Vagina (tissue), 2 donors: ENCODE results near the gene CCNJ. TPM values are rescaled to one million over a fixed set of nuclear protein-coding genes. Genes with fewer than 3 reads are reported as not detected.

Experiments used
- DNase-seq, 2 donors: peaks; one replicate each; pipeline ENCODE4 v3.0.0-alpha.2; 2017; ENCODE audit errors: extremely low spot score in 2 of 2
- H3K27ac ChIP-seq: fragments of 200-600 bp; sonication (generic); one replicate; pipeline ENCODE4 v1.5.1; 2019
- H3K27me3 ChIP-seq: fragments of 200-600 bp; sonication (generic); one replicate; pipeline ENCODE4 v1.5.1; 2019
- H3K36me3 ChIP-seq, 2 donors: fragments of 200-600 bp; sonication (generic); one replicate each; pipeline ENCODE4 v1.5.1; 2017 to 2019
- H3K4me1 ChIP-seq: fragments of 200-600 bp; sonication (generic); one replicate; pipeline ENCODE4 v1.5.1; 2019
- H3K4me3 ChIP-seq, 2 donors: fragments of 200-600 bp; sonication (generic); 1 replicate in 1 of 2; 2 replicates in 1 of 2; pipeline ENCODE4 v1.5.1; 2016 to 2019
- H3K9me3 ChIP-seq: fragments of 200-600 bp; sonication (generic); one replicate; pipeline ENCODE4 v1.5.1; 2019
- POLR2A ChIP-seq, 2 donors: fragments of 450-650 bp; IDR thresholded peaks; one replicate each; pipeline ENCODE4 v1.6.1; 2017; ENCODE audit warnings: antibody characterized with exemption in 2 of 2, mild to moderate bottlenecking in 2 of 2, moderate library complexity in 2 of 2
- POLR2AphosphoS5 ChIP-seq, 2 donors: sonication (generic); formaldehyde crosslinking; IDR thresholded peaks; one replicate each; pipeline ENCODE4 v1.9.0; 2017; ENCODE audit warnings: antibody characterized with exemption in 2 of 2, mild to moderate bottlenecking in 2 of 2, low read depth in 1 of 2; ENCODE audit not compliant: insufficient read depth in 1 of 2
- intact Hi-C: fragments of 100-400 bp; cut with DNase I; formaldehyde crosslinking; loops from one replicate; pipeline ENCODE4 v1.15.1; 2023
- total RNA-seq: library from RNA; depleted of rRNA; stranded (reverse); fragments of >200 nt; gene quantifications from one replicate; pipeline ENCODE4 v1.2.3, GENCODE V29; 2016
- TF ChIP-seq, protein P1 (sequence below), 3 experiments: fragments of 450-650 bp in 2 of 3; fragments of 200-600 bp in 1 of 3; sonication (generic) in 1 of 3; IDR thresholded peaks; one replicate each; pipeline ENCODE4 v1.5.1; 2017 to 2019; ENCODE audit warnings: antibody characterized with exemption in 3 of 3, mild to moderate bottlenecking in 2 of 3, moderate library complexity in 2 of 3

CCNJ gene
- total RNA-seq, 1 donor from 2014 or later: 6.9 TPM

DNA sequence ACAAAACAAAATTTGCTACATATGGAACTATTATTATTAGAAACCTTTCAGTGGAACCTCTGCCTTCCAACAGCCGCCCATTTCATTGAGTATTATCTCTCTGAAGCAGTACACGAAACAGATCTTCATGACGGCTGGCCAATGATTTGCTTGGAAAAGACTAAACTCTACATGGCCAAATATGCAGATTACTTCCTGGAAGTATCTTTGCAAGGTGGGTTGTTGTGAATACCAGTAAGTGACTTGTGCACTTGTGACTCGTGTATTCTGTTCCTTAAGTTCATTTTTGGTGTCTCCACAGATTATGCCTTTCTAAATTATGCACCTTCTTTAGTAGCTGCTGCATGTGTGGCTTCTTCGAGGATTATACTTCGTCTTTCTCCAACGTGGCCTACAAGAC lies 13.4 kb downstream of the CCNJ start:
- H3K4me3 ChIP-seq: no peak overlapping the region
- TF ChIP-seq POLR2A (IDR thresholded peaks at IDR 0.05): no peak
- H3K27me3 ChIP-seq: no peaks in the 10 kb centered on the region
- no peak overlapping the region for H3K27ac ChIP-seq
- H3K4me1 ChIP-seq: no peaks in the 10 kb centered on the region
- no peak for DNase-seq
- peaks cover 0 to 29% of the 10 kb centered on the region in 2 donors for H3K36me3 ChIP-seq
- H3K9me3 ChIP-seq: no peaks in the 10 kb centered on the region
- intact Hi-C loops: no loop called here

DNA sequence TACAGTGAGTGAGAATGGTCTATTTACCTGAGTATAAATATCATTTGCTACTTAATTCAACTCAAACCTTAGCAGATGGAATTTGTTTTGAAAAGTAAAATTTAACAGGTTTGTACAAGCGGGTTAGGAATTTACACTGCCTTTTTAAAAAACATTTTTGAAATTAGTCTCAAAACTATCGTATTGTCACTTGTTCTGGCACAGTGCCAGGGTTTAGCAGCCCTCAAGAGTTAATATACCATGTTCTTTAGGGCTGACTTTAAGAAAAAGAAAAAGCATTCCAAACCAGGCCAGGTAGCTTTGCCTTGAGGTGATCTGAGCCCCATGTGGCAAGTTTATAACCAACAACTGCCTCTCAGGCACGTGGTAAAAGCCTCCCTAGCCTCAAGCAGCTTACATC lies 17.8 kb downstream of the CCNJ start:
- H3K9me3 ChIP-seq: no peaks in the 10 kb centered on the region
- no peak overlapping the region for H3K27ac ChIP-seq
- DNase-seq: no peak
- intact Hi-C loops: no loop called here
- no peak overlapping the region for H3K4me3 ChIP-seq
- peaks cover 0 to 29% of the 10 kb centered on the region in 2 donors for H3K36me3 ChIP-seq
- TF ChIP-seq, protein P1, sequence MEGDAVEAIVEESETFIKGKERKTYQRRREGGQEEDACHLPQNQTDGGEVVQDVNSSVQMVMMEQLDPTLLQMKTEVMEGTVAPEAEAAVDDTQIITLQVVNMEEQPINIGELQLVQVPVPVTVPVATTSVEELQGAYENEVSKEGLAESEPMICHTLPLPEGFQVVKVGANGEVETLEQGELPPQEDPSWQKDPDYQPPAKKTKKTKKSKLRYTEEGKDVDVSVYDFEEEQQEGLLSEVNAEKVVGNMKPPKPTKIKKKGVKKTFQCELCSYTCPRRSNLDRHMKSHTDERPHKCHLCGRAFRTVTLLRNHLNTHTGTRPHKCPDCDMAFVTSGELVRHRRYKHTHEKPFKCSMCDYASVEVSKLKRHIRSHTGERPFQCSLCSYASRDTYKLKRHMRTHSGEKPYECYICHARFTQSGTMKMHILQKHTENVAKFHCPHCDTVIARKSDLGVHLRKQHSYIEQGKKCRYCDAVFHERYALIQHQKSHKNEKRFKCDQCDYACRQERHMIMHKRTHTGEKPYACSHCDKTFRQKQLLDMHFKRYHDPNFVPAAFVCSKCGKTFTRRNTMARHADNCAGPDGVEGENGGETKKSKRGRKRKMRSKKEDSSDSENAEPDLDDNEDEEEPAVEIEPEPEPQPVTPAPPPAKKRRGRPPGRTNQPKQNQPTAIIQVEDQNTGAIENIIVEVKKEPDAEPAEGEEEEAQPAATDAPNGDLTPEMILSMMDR (IDR thresholded peaks at IDR 0.05): no peak
- no peaks in the 10 kb centered on the region for H3K4me1 ChIP-seq
- no peaks in the 10 kb centered on the region for H3K27me3 ChIP-seq

DNA sequence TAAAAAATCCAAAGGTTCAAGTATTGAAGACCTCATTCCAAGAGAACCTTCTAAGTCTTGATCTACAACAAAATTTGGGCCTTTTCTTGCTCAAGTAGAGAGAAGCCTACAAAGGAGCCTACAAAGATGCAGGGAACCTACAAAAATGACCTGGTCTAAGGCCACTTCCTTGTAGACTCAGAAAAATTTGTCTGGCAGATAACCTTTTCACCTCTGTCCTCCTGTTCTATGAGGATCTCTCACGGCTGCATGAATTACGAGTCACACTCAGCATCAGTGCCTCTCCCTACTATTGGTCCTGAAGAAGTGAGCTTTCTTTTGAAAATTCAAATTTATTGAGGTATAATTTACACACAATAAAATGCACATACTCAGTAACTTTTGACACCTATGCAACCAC lies 29.3 kb downstream of the CCNJ start:
- H3K4me1 ChIP-seq: no peaks in the 10 kb centered on the region
- TF ChIP-seq, protein P1 (IDR thresholded peaks at IDR 0.05): no peak
- TF ChIP-seq POLR2A (IDR thresholded peaks at IDR 0.05): no peak
- TF ChIP-seq POLR2AphosphoS5 (IDR thresholded peaks at IDR 0.05; ENCODE audit: insufficient read depth in 1 of 2, low read depth in 1 of 2): no peak
- no peaks in the 10 kb centered on the region for H3K27me3 ChIP-seq
- no peak overlapping the region for H3K27ac ChIP-seq
- H3K36me3 ChIP-seq: no peaks in the 10 kb centered on the region
- intact Hi-C loops: no loop called here
- no peak overlapping the region for H3K4me3 ChIP-seq
- DNase-seq: no peak
- H3K9me3 ChIP-seq: no peaks in the 10 kb centered on the region

DNA sequence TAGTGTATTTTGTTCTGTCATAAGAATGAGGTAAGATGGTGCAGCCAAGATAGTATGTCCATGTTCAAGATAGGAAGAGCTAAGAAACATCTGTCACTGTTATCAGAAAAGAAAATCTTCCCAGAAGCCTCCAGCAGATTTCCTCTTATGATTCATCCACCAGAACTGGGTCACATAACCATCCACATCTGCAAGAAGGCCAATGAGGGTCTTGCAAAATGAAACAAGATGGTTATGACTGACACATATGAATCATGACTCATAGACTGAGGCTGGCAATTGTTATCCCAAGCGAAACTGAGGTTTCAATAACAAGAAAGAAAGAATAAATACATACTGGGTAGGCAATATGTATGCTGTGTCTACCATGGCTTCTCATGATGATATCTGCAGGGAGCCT lies 30.3 kb downstream of the CCNJ start:
- Histone ChIP-seq H3K4me3 (no peak overlapping the region), H3K4me1 (no peaks in the 10 kb centered on the region), H3K27ac (no peak overlapping the region), H3K36me3 (no peaks in the 10 kb centered on the region), H3K9me3 (no peaks in the 10 kb centered on the region), H3K27me3 (no peaks in the 10 kb centered on the region)
- no peak for TF ChIP-seq POLR2A (IDR thresholded peaks at IDR 0.05)
- TF ChIP-seq, protein P1 (IDR thresholded peaks at IDR 0.05): no peak
- DNase-seq: no peak
- intact Hi-C loops: no loop called here

DNA sequence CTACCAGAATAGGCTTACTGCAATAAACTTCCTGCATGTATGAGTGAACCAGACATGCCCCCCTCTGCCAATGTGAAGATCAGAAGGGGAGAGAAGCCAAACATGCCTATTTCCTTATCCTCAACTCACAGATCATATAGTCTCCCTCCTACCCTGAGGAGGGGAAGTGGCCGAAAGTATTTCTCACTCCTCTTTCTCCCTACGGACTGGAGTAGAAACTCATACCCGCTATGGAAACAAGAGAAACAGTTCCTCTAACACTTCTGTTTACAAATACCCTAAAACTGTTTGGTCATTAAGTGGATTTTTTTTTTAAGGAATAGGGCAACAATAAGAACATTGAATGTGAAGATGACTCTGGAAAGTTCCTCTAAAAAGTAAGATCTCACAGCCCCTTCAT lies 31.4 kb downstream of the CCNJ start:
- no peak overlapping the region for H3K27ac ChIP-seq
- H3K27me3 ChIP-seq: no peaks in the 10 kb centered on the region
- no peaks in the 10 kb centered on the region for H3K36me3 ChIP-seq
- no peak for DNase-seq
- no peak overlapping the region for H3K4me3 ChIP-seq
- intact Hi-C loops: no loop called here
- H3K4me1 ChIP-seq: no peaks in the 10 kb centered on the region
- no peaks in the 10 kb centered on the region for H3K9me3 ChIP-seq
- TF ChIP-seq POLR2AphosphoS5 (IDR thresholded peaks at IDR 0.05; ENCODE audit: insufficient read depth in 1 of 2, low read depth in 1 of 2): no peak

DNA sequence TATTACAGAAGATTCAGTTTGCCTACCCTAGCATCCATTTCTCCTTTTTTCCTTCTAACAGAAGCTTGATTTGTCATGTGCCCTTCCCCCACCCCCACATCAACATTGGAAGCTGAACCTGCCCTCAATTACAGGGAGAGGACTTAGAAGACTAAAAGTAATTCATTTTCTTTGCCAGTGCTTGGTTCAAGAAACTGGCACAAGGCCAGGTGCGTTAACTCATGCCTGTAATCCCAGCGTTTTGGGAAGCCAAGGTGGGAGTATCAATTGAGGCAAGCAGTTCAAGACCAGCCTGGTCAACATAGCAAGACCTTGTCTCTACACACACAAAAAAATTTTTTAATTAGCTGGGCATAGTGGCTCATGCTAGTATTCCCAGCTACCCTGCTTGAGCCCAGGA lies 32.6 kb downstream of the CCNJ start:
- DNase-seq: no peak
- H3K27me3 ChIP-seq: no peaks in the 10 kb centered on the region
- TF ChIP-seq POLR2A (IDR thresholded peaks at IDR 0.05) (no peak), POLR2AphosphoS5 (IDR thresholded peaks at IDR 0.05; ENCODE audit: insufficient read depth in 1 of 2, low read depth in 1 of 2) (no peak)
- TF ChIP-seq, protein P1 (IDR thresholded peaks at IDR 0.05): no peak
- H3K4me1 ChIP-seq: no peaks in the 10 kb centered on the region
- no peaks in the 10 kb centered on the region for H3K9me3 ChIP-seq
- no peak overlapping the region for H3K27ac ChIP-seq
- intact Hi-C loops: no loop called here
- H3K36me3 ChIP-seq: no peaks in the 10 kb centered on the region
- H3K4me3 ChIP-seq: no peak overlapping the region
